Endothelial cell (in vitro differentiated cells): ENCODE results near the gene TMEM132C. TPM values are rescaled to one million over a fixed set of nuclear protein-coding genes. Genes with fewer than 3 reads are reported as not detected.
"Not testable (repeated sequence)": the region's sequence is repeated elsewhere in the genome, so short reads cannot be mapped to it uniquely, and the experiment has no call there.

Experiments used
- DNase-seq: peaks from one replicate; pipeline ENCODE4 v3.0.0; 2021; ENCODE audit warnings: low spot score
- H3K27ac Mint-ChIP-seq: one replicate; pipeline ENCODE4 v1.8.0; 2021; ENCODE audit warnings: mixed read lengths, inconsistent platforms; ENCODE audit not compliant: unreplicated experiment
- H3K27me3 Mint-ChIP-seq: one replicate; pipeline ENCODE4 v1.8.0; 2021; ENCODE audit warnings: mild to moderate bottlenecking, moderate library complexity, mixed read lengths, inconsistent platforms; ENCODE audit not compliant: unreplicated experiment
- H3K36me3 Mint-ChIP-seq: one replicate; pipeline ENCODE4 v1.8.0; 2021; ENCODE audit warnings: mild to moderate bottlenecking, low read depth, mixed read lengths, inconsistent platforms; ENCODE audit not compliant: unreplicated experiment
- H3K4me1 Mint-ChIP-seq: one replicate; pipeline ENCODE4 v1.8.0; 2021; ENCODE audit warnings: mild to moderate bottlenecking, mixed read lengths, inconsistent platforms; ENCODE audit not compliant: unreplicated experiment
- H3K4me3 Mint-ChIP-seq: one replicate; pipeline ENCODE4 v1.8.0; 2021; ENCODE audit warnings: mild to moderate bottlenecking, mixed read lengths, inconsistent platforms; ENCODE audit not compliant: unreplicated experiment
- H3K9me3 Mint-ChIP-seq: one replicate; pipeline ENCODE4 v1.8.0; 2021; ENCODE audit warnings: mixed read lengths, inconsistent platforms; ENCODE audit not compliant: unreplicated experiment
- total RNA-seq: library from RNA; stranded (reverse); fragmentation: NEBNext Ultra II Directional; extraction: Animal tissue kit (Norgen Biotek cat#: 25700); gene quantifications from one replicate; pipeline ENCODE4 v1.2.1, GENCODE V29; 2021; ENCODE audit not compliant: unreplicated experiment
- TF ChIP-seq, protein P1 (sequence below): fragments of 200-600 bp; sonication (generic); IDR thresholded peaks from one replicate; pipeline ENCODE4 v1.5.0; 2021; ENCODE audit warnings: antibody characterized with exemption; ENCODE audit not compliant: unreplicated experiment

The TMEM132C gene
- total RNA-seq, 1 donor from 2014 or later, result not detected

DNA sequence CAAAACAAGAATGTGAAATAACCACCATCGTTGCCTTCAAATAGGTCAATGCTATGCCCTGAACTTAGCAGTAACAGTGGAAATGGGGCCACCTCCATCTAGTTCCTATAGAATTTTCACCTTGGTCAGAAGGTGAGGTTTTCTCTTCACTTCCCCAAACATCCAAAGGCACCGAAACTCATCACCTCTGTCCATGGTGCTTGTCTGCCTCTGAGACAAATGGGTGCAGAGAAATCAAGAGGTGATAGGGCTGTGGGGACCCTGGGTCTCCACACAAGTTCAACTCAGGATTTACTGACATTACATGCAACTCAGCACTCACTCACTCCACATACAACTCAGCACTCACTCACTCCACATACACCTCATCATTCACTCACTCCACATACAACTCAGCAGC is 26.2 kb upstream of the TMEM132C start:
- TF ChIP-seq, protein P1, sequence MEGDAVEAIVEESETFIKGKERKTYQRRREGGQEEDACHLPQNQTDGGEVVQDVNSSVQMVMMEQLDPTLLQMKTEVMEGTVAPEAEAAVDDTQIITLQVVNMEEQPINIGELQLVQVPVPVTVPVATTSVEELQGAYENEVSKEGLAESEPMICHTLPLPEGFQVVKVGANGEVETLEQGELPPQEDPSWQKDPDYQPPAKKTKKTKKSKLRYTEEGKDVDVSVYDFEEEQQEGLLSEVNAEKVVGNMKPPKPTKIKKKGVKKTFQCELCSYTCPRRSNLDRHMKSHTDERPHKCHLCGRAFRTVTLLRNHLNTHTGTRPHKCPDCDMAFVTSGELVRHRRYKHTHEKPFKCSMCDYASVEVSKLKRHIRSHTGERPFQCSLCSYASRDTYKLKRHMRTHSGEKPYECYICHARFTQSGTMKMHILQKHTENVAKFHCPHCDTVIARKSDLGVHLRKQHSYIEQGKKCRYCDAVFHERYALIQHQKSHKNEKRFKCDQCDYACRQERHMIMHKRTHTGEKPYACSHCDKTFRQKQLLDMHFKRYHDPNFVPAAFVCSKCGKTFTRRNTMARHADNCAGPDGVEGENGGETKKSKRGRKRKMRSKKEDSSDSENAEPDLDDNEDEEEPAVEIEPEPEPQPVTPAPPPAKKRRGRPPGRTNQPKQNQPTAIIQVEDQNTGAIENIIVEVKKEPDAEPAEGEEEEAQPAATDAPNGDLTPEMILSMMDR, result no peak
- Mint-ChIP-seq H3K27me3 (peaks cover 3% of the 10 kb centered on the region), H3K36me3 (peaks cover 14% of the 10 kb centered on the region), H3K4me1 (no peaks in the 10 kb centered on the region), H3K9me3 (peaks cover 41% of the 10 kb centered on the region), H3K27ac (no peak overlapping the region), H3K4me3 (no peak overlapping the region)
- DNase-seq, result no peak

DNA sequence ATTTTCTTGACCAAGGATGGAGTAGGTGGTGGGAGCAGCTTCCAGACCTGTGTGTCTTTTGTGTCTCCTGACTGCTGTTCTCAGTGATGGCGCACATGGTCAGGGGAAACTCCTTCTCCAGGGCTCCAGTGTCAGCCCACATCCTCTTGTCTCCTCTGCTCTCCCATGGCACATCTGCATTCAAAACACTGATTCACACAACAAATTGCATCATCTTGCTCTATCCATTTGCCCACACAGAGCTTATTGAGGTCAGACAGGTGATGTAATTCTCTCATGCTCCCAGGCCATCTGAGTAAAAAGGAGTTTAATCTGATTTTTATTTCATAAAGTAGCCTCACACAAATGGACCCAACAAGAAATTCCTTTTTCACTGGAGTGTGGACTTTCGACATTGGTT is 21.8 kb upstream of the TMEM132C start:
- no peak for DNase-seq
- TF ChIP-seq, protein P1, result no peak
- no peak overlapping the region for H3K4me3 Mint-ChIP-seq
- no peaks in the 10 kb centered on the region for H3K4me1 Mint-ChIP-seq
- peaks cover 58% of the 10 kb centered on the region for H3K9me3 Mint-ChIP-seq
- H3K27ac Mint-ChIP-seq, result no peak overlapping the region
- peaks cover 4% of the 10 kb centered on the region for H3K27me3 Mint-ChIP-seq
- peaks cover 3% of the 10 kb centered on the region for H3K36me3 Mint-ChIP-seq

DNA sequence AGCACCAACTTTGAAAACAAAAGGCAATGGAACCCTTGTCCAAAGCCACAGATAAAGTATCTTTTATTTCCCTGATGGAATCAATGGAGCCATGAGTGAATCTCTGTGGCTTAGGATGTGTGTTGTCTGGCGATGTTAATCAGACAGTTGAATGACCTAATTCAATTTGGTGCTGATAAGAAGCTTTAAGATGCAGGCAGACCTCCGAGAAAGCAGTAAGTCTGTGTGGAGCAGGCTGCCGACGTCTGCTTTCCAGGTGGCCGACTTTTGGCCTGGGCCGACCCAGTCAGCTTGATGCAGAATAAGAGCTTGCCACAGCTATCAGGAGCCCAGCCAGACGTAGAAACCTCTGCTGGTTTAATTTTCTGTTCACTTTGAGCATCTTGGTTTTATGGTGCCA is 21.1 kb upstream of the TMEM132C start:
- H3K4me1 Mint-ChIP-seq, result no peaks in the 10 kb centered on the region
- TF ChIP-seq, protein P1, result no peak
- peaks cover 7% of the 10 kb centered on the region for H3K36me3 Mint-ChIP-seq
- peaks cover 60% of the 10 kb centered on the region for H3K9me3 Mint-ChIP-seq
- H3K4me3 Mint-ChIP-seq, result no peak overlapping the region
- no peak for DNase-seq
- H3K27ac Mint-ChIP-seq, result no peak overlapping the region
- H3K27me3 Mint-ChIP-seq, result peaks cover 6% of the 10 kb centered on the region

DNA sequence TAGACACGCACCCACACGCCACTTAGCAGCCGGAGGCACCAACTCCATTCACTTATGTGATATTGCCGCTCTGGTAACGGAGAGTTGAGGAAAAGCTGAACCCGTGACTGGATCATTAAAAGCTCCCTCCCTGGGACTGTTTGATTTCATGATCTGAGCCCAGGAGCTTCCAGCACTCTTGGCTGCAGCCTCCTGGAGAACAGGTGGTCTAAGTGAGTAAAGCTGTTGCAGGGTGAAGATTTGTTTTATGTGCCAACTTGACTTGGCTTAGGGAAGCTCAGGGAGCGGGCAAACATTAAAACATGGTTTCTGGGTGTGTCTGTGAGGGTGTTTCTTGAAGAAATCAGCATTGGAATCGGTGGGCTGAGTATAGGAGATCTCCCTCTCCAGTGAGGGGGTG is 16.9 kb upstream of the TMEM132C start:
- Mint-ChIP-seq H3K4me1 (no peaks in the 10 kb centered on the region), H3K4me3 (no peak overlapping the region), H3K27me3 (peaks cover 6% of the 10 kb centered on the region), H3K27ac (no peak overlapping the region), H3K36me3 (peaks cover 7% of the 10 kb centered on the region), H3K9me3 (peaks cover 63% of the 10 kb centered on the region)
- DNase-seq, result no peak
- TF ChIP-seq, protein P1, result no peak

DNA sequence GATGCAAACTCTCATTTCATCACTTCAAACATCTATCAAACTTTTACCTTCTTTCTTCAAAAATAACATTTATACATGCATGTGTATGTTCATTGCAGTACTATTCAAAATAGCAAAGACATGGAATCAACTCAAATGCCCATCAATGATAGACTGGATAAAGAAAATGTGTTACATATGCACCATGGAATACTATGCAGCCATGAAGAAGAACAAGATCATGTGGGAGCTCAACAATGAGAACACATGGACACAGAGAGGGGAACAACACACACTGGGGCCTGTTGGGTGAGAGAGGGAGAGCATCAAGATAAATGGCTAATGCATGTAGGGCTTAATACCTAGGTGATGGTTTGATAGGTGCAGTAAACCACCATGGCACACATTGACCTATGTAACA is 13.1 kb upstream of the TMEM132C start:
- H3K36me3 Mint-ChIP-seq, DNase-seq, H3K27ac Mint-ChIP-seq, H3K27me3 Mint-ChIP-seq, H3K4me1 Mint-ChIP-seq, H3K4me3 Mint-ChIP-seq: not testable (repeated sequence)
- peaks cover 56% of the 10 kb centered on the region for H3K9me3 Mint-ChIP-seq
